ENCODE data around the gene ANKRD45.
"Not testable (repeated sequence)": the region's sequence is repeated elsewhere in the genome, so short reads cannot be mapped to it uniquely, and the experiment has no call there.

Gene ANKRD45

GRCh38 chr1:173568483-173568882 is 101.2 kb downstream of the ANKRD45 start:
- no peak for DNase-seq

- DNase-seq, result not testable (repeated sequence)
These were observed 105.8 kb downstream of the ANKRD45 start for GRCh38 chr1:173563846-173564245.

GRCh38 chr1:173562813-173563212 is 106.8 kb downstream of the ANKRD45 start:
- no peak for DNase-seq

- no peak for DNase-seq
These were observed 108.4 kb downstream of the ANKRD45 start for GRCh38 chr1:173561263-173561662.

- no peak for DNase-seq
These were observed 109.3 kb downstream of the ANKRD45 start for GRCh38 chr1:173560285-173560880.

Data from NCI-H446 (cell line).